OCI-LY1 (cell line): ENCODE data around the gene RPRD1A.

Experiments used
- EZH2 ChIP-seq: fragments of 200-600 bp; sonication (generic), shearing (Covaris generic); IDR thresholded peaks from 2 replicates; pipeline ENCODE4 v1.8.0; 2017; ENCODE audit warnings: borderline replicate concordance, mixed run types, mild to moderate bottlenecking, antibody characterized with exemption, low read length, moderate library complexity, mixed read lengths
- TF ChIP-seq, protein P1 (sequence below): fragments of 200-600 bp; sonication (generic), shearing (Covaris generic); IDR thresholded peaks from 2 replicates; pipeline ENCODE4 v1.5.1; 2017; ENCODE audit warnings: mild to moderate bottlenecking, antibody characterized with exemption, low read length, moderate library complexity, mixed read lengths

GRCh38 chr18:36023336-36023735, 44.0 kb downstream of the RPRD1A start:
- TF ChIP-seq, protein P1, sequence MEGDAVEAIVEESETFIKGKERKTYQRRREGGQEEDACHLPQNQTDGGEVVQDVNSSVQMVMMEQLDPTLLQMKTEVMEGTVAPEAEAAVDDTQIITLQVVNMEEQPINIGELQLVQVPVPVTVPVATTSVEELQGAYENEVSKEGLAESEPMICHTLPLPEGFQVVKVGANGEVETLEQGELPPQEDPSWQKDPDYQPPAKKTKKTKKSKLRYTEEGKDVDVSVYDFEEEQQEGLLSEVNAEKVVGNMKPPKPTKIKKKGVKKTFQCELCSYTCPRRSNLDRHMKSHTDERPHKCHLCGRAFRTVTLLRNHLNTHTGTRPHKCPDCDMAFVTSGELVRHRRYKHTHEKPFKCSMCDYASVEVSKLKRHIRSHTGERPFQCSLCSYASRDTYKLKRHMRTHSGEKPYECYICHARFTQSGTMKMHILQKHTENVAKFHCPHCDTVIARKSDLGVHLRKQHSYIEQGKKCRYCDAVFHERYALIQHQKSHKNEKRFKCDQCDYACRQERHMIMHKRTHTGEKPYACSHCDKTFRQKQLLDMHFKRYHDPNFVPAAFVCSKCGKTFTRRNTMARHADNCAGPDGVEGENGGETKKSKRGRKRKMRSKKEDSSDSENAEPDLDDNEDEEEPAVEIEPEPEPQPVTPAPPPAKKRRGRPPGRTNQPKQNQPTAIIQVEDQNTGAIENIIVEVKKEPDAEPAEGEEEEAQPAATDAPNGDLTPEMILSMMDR = no peak
- no peak for TF ChIP-seq EZH2
